PC-3 (cell line): ENCODE results near the gene PNMA6A. TPM values are rescaled to one million over a fixed set of nuclear protein-coding genes. Genes with fewer than 3 reads are reported as not detected.
"Not testable (repeated sequence)": the region's sequence is repeated elsewhere in the genome, so short reads cannot be mapped to it uniquely, and the experiment has no call there.

Experiments
- ATAC-seq: fragments of 200-7000 bp; cut with Tn5 transposase; 2 replicates; pipeline ENCODE4 v1.9.1; 2020; ENCODE audit warnings: mild to moderate bottlenecking, moderate library complexity
- BruUV-seq: library from RNA; stranded (reverse); fragments of 400-500 nt; replicated peaks from 2 replicates; lab custom pipeline; 2021; lab: Mats Ljungman, UMichigan
- CTCF ChIA-PET: fragments of 300-600 bp; sonication (Branson Sonifier 250); formaldehyde crosslinking; loops from one replicate; lab custom pipeline; 2022; ENCODE audit warnings: antibody characterized with exemption; lab: Charles Lee
- POLR2A ChIA-PET: fragments of 300-600 bp; sonication (Branson Sonifier 250); formaldehyde crosslinking; loops from one replicate; lab custom pipeline; 2022; ENCODE audit warnings: antibody characterized with exemption; ENCODE audit not compliant: unreplicated experiment; lab: Charles Lee
- DNase-seq: peaks from one replicate; pipeline ENCODE4 v3.0.0-alpha.2; 2015
- H2AFZ ChIP-seq: fragments of 300-600 bp; sonication (generic); 2 replicates; pipeline ENCODE4 v1.6.0; 2016; ENCODE audit warnings: antibody characterized with exemption, low read length
- H3F3A ChIP-seq: fragments of 300-600 bp; sonication (generic); one replicate; pipeline ENCODE4 v1.6.0; 2017; ENCODE audit warnings: antibody characterized with exemption, low read length, control low read depth, mild to moderate bottlenecking; ENCODE audit not compliant: unreplicated experiment
- H3K27ac ChIP-seq: fragments of 300-600 bp; sonication (generic); 2 replicates; pipeline ENCODE4 v1.5.1; 2016; ENCODE audit warnings: mild to moderate bottlenecking, low read length
- H3K27me3 ChIP-seq: fragments of 300-600 bp; sonication (generic); 2 replicates; pipeline ENCODE4 v1.6.1; 2016; ENCODE audit warnings: low read length, mixed read lengths
- H3K36me3 ChIP-seq: fragments of 300-600 bp; sonication (generic); 2 replicates; pipeline ENCODE4 v1.6.1; 2016; ENCODE audit warnings: low read depth, mixed run types, low read length, mixed read lengths
- H3K4me1 ChIP-seq: fragments of 300-600 bp; sonication (generic); 2 replicates; pipeline ENCODE4 v1.5.1; 2016; ENCODE audit warnings: low read length; ENCODE audit not compliant: insufficient read depth
- H3K4me2 ChIP-seq: fragments of 300-600 bp; sonication (generic); 2 replicates; pipeline ENCODE4 v1.6.0; 2016; ENCODE audit warnings: low read length
- H3K4me3 ChIP-seq: fragments of 300-600 bp; sonication (generic); 2 replicates; pipeline ENCODE4 v1.5.1; 2016; ENCODE audit warnings: mild to moderate bottlenecking, low read length, mixed read lengths
- H3K79me2 ChIP-seq: fragments of 300-600 bp; sonication (generic); 2 replicates; pipeline ENCODE4 v1.6.1; 2017; ENCODE audit warnings: low read length, mixed read lengths
- H3K9ac ChIP-seq: fragments of 300-600 bp; sonication (generic); 2 replicates; pipeline ENCODE4 v1.6.0; 2016; ENCODE audit warnings: mild to moderate bottlenecking, low read length
- H3K9me2 ChIP-seq: fragments of 300-600 bp; sonication (generic); replicated peaks from 2 replicates; pipeline ENCODE4 v1.6.1; 2016; ENCODE audit warnings: mixed run types, low read length, mixed read lengths
- H3K9me3 ChIP-seq: fragments of 300-600 bp; sonication (generic); 2 replicates; pipeline ENCODE4 v1.6.1; 2016; ENCODE audit warnings: low read length, mixed read lengths
- H4K20me1 ChIP-seq: fragments of 300-600 bp; sonication (generic); 2 replicates; pipeline ENCODE4 v1.6.1; 2016; ENCODE audit warnings: low read length, mixed read lengths
- intact Hi-C: fragments of 100-400 bp; cut with micrococcal nuclease; formaldehyde crosslinking; loops from 2 replicates; pipeline ENCODE4 v1.9.0; 2023
- total RNA-seq: library from RNA; depleted of rRNA; stranded (reverse); fragments of >200 nt; gene quantifications from 2 replicates; pipeline ENCODE4 v1.2.3, GENCODE V29; 2014; rRNA removed

The PNMA6A gene
- total RNA-seq, 1 experiment from 2014 or later, result not detected

GRCh38 chrX:153120230-153120629 lies 48.0 kb downstream of the PNMA6A start:
- H3K79me2 ChIP-seq, H3K9me2 ChIP-seq, H3K9me3 ChIP-seq, H3K4me2 ChIP-seq, H3F3A ChIP-seq, H4K20me1 ChIP-seq, H3K4me3 ChIP-seq, CTCF ChIA-PET, H3K4me1 ChIP-seq, BruUV-seq, H2AFZ ChIP-seq, POLR2A ChIA-PET, H3K9ac ChIP-seq, ATAC-seq, H3K36me3 ChIP-seq, H3K27me3 ChIP-seq, H3K27ac ChIP-seq, intact Hi-C loops, DNase-seq: not testable (repeated sequence)

- H4K20me1 ChIP-seq, H3K36me3 ChIP-seq, H3K27ac ChIP-seq, H3K27me3 ChIP-seq, intact Hi-C loops, H3K4me3 ChIP-seq, H3K79me2 ChIP-seq, H3K9ac ChIP-seq, POLR2A ChIA-PET, DNase-seq, H3K4me2 ChIP-seq, ATAC-seq, H3K4me1 ChIP-seq, H3F3A ChIP-seq, BruUV-seq, H2AFZ ChIP-seq, H3K9me2 ChIP-seq, CTCF ChIA-PET, H3K9me3 ChIP-seq: not testable (repeated sequence)
Observed at GRCh38 chrX:153123468-153123867, 51.2 kb downstream of the PNMA6A start.

Other genes with a start within 250 kb of the PNMA6A start
- 40.9 and 42.9 TPM in 2 replicates for gene CETN2, start 241.7 kb upstream of the PNMA6A start, total RNA-seq
- gene NSDHL, start 241.4 kb upstream of the PNMA6A start, total RNA-seq, result 32.3 and 33.7 TPM in 2 replicates
- gene ZNF185, start 174.4 kb upstream of the PNMA6A start, total RNA-seq, result 68.9 and 77.0 TPM in 2 replicates
- not detected in 2 replicates for gene PNMA5, start 78.3 kb upstream of the PNMA6A start, total RNA-seq
- gene PNMA3, start 16.0 kb upstream of the PNMA6A start, total RNA-seq, result not detected in 2 replicates
- 0.07 TPM in 1 of 2 replicates, not detected in the other for gene MAGEA1, start 106.8 kb downstream of the PNMA6A start, total RNA-seq
- not detected in 2 replicates for gene PNMA6F, start 249.3 kb downstream of the PNMA6A start, total RNA-seq